ENCODE measurements around the gene USP34.
"Not testable (repeated sequence)": the region's sequence is repeated elsewhere in the genome, so short reads cannot be mapped to it uniquely, and the experiment has no call there.

Gene USP34

GRCh38 chr2:61380882-61381197 lies 90.0 kb downstream of the USP34 start:
- H3K4me3 ChIP-seq (ENCODE audit: low read depth, low read length); H3K4me1 ChIP-seq (ENCODE audit: control insufficient read depth, insufficient read depth, low read length); POLR2A ChIA-PET; H3K9me3 ChIP-seq (ENCODE audit: control insufficient read depth, insufficient read depth, low read depth, low read length); H3K27ac ChIP-seq (ENCODE audit: extremely low read depth, low read depth, low read length): not testable (repeated sequence)
- H3K36me3 ChIP-seq (ENCODE audit: control insufficient read depth in 2 of 2, insufficient read depth in 1 of 2, low read length in 2 of 2): peaks cover 34 to 57% of the 10 kb centered on the region in 2 experiments
- CTCF ChIA-PET: interaction anchor here (0.6 kb wide), 1 partner anchor 11 kb away, joined by 4 read pairs; no protein-coding TSS in a partner anchor

GRCh38 chr2:61380056-61380881 lies 90.6 kb downstream of the USP34 start:
- no peaks in the 10 kb centered on the region for H3K4me1 ChIP-seq (ENCODE audit: control insufficient read depth, insufficient read depth, low read length)
- H3K27ac ChIP-seq (ENCODE audit: extremely low read depth, low read depth, low read length): no peak overlapping the region
- H3K9me3 ChIP-seq (ENCODE audit: control insufficient read depth, insufficient read depth, low read depth, low read length): no peaks in the 10 kb centered on the region
- H3K36me3 ChIP-seq (ENCODE audit: control insufficient read depth in 2 of 2, insufficient read depth in 1 of 2, low read length in 2 of 2): peaks cover 39 to 59% of the 10 kb centered on the region in 2 experiments
- no peak overlapping the region for H3K4me3 ChIP-seq (ENCODE audit: low read depth, low read length)
- TF ChIP-seq ZNF10 (tag by site-specific recombination; IDR thresholded peaks at IDR 0.05) (no peak), ZNF324 (tag by site-specific recombination; IDR thresholded peaks at IDR 0.05) (no peak), ZNF707 (tag by site-specific recombination; IDR thresholded peaks at IDR 0.05) (no peak), ZNF600 (tag by site-specific recombination; IDR thresholded peaks at IDR 0.05) (no peak), SP7 (tag by site-specific recombination; IDR thresholded peaks at IDR 0.05) (no peak), ZNF169 (tag by site-specific recombination; IDR thresholded peaks at IDR 0.05) (no peak), ZNF645 (tag by site-specific recombination; IDR thresholded peaks at IDR 0.05) (no peak), ZNF221 (tag by site-specific recombination; IDR thresholded peaks at IDR 0.05; ENCODE audit: borderline replicate concordance) (no peak), PRDM2 (tag by site-specific recombination; IDR thresholded peaks at IDR 0.05; ENCODE audit: borderline replicate concordance) (no peak), REST (tag by site-specific recombination; IDR thresholded peaks at IDR 0.05) (no peak), ZNF132 (tag by site-specific recombination; IDR thresholded peaks at IDR 0.05; ENCODE audit: borderline replicate concordance) (no peak)
- ChIA-PET CTCF (no interaction called here), POLR2A (no interaction called here)
